T47D (cell line): ENCODE results near the gene ELAVL3.
A peak's percentile ranks its signal among the peaks of the same experiment; 100 is the strongest.
"Not testable (repeated sequence)": the region's sequence is repeated elsewhere in the genome, so short reads cannot be mapped to it uniquely, and the experiment has no call there.

Experiments
- DNase-seq, 2 experiments: peaks; one replicate each; pipeline versions ENCODE4 v3.0.0 to v3.0.0-alpha.2; 2011 to 2012; ENCODE audit warnings: low read depth in 1 of 2, low spot score in 1 of 2
- JUND ChIP-seq: IDR thresholded peaks from 2 replicates; pipeline ENCODE4 v1.6.1; 2012; ENCODE audit warnings: low read depth
- in situ Hi-C: cut with HindIII; loops from 2 replicates; pipeline ENCODE4 v1.10.0; 2016; ENCODE audit warnings: low sequenced_read_pairs, low pct_unique_long_range_greater_than_20kb

ELAVL3 gene

DNA sequence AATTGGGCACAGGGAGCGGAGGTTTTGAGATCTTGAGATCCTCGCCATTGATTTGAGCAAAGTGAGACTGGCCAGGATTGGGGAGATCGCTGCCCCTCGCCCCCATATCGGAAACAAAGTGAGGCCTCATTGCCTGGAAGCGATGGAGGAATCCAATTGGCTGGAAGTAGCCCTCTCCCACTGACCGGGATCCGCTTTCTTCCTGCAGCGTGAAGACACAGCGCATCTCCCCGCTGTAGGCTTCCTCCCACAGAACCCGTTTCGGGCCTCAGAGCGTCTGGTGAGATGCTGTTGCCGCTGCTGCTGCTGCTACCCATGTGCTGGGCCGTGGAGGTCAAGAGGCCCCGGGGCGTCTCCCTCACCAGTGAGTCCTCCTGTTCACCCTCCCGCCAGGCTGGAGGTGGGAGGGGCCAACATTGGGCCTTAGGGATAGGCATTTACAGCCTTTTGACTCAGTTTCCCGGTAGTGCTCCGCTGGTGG, 45.0 kb downstream of the ELAVL3 start:
- peak in 1 of 2 experiments; percentile 17 for DNase-seq
- in situ Hi-C loops: no loop called here
- no peak for TF ChIP-seq JUND

DNA sequence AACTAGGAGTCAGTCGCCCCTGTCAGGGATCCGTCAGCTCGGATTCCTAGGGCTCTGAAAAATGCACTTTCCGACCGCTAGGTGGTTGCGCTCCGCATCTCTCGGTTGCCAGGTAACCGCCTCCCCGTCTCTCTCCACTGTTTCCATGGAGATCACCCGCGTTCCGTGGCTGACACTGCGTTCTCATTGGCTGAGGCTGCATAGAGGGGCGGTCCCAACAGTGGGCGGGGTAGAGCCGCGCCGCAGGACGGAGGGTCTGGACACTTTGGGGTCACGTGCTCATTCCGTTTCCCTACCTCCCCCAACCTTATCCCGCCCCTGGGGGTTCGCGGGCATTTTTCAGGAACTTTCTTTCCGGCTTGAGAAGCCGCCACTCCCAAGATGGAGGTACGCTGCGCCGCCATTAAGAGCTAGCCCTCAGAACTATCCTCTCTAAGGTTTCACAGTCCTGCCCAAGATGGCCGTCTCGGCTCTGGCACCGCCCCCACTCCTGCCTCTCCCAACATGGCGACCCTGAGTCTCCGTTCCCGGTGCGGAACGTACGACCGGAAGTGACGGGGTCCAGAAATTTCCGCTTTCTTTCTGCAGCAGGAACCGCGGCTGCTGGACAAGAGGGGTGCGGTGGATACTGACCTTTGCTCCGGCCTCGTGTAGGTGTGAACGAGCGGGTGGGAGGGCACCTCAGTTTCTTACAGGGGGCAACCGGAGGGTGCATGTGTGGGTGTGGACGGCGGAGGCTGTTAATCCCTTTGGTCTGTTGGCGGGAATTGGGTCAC, 45.6 kb downstream of the ELAVL3 start, which contains the start of the genes ODAD3 and PRKCSH:
Gene ODAD3, minus strand, starts transcription at position 65 of the 776 bp plus-strand sequence. CDS start 105 bp downstream, outside the sequence.
Gene PRKCSH, plus strand, starts transcription at position 579 of the 776 bp plus-strand sequence. CDS start 483 bp downstream, outside the sequence.
- in situ Hi-C loops: no loop called here
- no peak for TF ChIP-seq JUND
- peak; percentile 86 to 99 for DNase-seq

DNA sequence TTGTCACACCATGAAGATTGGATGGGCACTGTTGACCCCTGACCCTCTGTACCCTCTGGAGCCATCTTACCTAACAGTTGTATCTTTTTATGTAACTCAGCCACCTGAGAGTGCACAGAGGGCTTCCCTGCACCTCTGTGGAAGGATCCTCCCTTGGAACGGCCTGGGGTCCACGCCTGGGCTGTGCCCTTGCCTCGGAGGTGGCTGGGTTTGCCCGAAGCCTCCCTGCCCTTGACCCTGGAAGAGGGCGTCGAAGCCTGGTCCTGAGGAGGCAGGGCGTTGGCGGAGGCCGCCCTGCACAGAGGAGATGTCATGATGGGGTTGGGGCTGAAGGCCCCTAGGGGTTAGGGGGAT, 46.2 kb downstream of the ELAVL3 start:
- in situ Hi-C loops: no loop called here
- TF ChIP-seq JUND: no peak
- DNase-seq: no peak

DNA sequence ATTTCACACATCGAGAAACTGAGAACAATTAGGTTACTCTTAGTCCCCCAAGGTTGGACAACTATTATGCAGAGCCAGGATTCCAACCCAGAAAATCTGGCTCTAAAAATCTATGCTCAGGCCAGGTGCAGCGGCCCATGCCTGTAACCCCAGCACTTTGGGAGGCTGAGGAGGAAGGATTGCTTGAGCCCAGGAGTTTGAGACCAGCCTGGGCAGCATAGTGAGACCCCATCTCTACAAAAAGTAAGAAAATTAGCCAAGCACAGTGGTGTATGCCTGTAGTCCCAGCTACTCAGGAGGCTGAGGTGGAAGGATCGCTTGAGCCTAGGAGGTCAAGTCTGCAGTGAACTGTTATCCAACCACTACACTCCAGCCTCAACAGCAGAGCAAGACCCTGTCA, 47.3 kb downstream of the ELAVL3 start:
- in situ Hi-C loops, DNase-seq: not testable (repeated sequence)

DNA sequence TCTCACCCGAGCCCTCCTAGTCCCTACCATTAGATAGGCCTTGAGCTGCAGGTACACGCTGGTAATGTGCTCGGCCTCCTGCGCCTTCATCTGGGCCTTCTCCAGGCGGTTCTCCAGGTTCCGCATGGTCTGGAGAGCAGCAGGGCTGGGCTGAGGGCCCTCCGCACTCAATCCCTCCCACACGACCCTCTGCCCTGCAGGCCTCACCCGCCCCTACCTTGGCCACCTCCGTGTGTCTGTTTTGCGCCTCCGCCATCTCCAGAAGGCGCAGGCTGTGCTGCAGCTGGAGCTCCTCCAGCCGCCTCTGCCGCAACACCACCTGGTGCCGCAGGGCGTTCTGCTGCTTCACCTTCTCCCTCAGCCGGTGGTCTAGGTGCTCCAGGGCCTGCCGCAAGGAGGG, 54.2 kb downstream of the ELAVL3 start:
- no peak for TF ChIP-seq JUND
- in situ Hi-C loops: no loop called here
- DNase-seq: no peak

DNA sequence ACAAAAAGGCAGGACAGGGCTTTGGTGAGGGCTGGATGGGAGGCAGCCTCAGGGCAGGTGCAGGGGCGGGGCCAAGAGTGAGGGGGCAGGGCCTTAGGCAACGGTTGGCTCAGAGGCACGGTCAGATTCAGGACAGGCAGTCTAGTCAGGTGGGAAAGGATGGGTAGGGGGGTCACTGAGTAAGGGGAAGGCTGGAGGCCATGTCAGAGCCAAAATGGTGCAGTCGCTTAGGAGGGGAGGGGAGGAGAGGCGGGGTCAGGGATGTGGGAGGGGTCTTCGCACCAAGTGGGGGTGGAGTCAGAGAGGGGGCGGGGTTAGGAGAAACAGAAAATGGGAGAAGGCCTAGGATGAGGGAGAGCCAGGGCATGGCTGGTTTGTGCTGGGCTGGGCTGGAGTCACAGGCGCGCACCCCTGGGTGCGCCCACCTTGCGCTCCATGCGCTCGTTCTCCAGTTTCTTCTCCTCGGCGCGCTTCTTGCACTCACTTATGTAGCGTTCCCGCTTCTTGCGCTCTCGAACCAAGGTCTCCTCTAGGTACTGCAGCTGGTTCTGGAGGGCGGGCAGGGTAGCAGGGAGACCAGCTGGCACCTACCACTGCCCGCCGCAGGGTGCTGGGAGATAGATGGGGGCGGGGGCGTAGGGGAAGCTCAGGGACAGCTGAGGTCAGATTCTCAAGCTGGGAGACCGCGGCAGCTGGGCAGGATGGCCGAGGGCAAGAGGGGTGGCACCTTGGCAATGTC, 55.0 kb downstream of the ELAVL3 start:
- DNase-seq: peak in 1 of 2 experiments; percentile 66
- in situ Hi-C loops: no loop called here
- TF ChIP-seq JUND: no peak

DNA sequence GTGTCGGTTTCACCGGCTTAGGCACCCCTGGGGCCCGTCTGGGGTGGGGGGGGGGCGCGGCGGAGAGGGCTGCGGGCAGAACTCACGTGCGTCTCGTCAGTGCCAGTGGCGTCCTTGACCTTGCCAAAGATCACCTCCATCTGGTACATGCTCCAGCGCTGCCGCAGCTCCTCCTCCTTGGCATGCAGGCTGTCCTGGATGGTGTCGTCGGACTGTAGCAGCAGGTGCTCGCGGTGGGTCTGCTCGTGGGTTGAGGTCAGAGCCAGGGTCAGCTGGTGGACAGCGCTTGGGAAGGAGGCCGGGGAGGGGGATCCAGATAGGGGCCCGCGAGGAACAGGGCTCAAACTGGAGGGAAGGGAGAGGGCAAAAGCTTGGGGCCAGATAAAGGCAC, 57.1 kb downstream of the ELAVL3 start:
- in situ Hi-C loops: no loop called here
- DNase-seq: no peak
- no peak for TF ChIP-seq JUND

DNA sequence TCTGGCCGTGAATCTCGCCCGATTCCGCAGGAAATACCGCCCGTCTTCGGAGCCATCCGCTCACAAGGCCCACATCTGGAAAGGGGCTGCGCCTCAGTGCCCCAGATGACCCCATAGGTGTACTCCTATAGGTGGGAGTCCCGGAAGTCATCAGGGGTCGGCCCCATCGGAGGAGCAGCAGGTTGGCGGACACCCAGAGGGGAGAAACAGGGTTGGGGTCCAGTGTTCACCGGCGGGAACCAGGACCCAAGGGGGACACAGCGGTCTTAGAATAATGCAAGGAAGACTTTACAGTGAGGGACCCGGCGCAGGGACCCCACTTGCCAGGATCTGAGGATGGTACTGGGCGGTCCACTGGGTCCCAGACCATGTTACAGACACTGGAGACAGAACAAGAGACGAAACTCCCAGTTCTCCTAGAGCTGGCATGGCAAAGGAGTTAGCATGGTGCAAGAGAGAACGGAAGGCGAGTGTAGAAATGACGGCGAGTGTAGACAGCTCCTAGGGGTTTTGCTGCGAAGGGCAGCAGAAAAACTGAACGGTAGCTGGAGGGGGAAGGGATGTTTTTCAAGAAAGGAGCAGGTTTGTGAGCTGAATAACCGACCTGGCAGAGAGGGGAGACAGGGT, 57.6 kb downstream of the ELAVL3 start:
- DNase-seq: no peak
- in situ Hi-C loops: no loop called here
- no peak for TF ChIP-seq JUND

DNA sequence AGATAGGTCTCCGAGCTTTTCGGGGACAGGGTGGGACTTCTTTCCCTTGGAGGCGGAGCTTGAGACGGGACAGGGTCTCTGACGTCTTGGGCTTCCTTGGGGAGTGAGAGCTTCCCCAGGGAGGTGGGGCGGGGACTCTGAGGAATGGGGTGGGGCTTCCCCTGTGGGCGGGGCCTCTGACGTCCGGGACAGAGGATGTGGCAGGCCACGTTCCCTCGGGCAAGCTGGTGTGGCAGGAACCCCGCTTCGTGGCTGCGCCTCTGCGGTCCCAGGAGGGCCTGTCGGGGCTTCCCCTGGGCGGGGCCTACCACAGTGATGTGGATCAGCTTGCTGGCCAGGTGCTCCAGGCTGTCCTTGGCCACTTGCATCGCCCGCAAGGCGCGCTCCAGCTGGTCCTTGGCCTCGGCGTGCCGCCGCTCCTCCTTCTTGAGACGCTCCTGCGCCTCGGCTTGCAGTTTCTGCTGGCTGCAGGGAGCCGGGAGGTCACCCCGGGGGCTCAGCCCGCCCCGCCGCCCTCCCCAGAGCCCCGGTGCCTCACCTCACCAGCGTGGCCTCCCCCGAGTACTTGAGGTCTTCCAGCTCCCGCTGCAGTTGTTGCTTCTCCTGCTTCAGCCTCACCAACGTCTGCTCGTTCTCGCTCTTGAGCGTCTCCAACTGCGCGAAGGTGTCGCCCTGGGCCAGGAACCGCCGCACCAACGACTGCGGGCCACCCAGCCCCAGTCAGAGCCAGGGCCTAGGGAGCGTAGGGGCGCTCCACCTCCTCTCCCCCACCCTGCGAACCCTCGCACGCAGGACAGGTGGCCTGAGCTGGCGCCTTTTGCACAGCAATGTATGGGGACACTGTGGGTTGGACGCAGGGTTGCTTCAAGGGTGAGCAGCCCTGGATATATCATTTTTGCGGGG, 58.4 kb downstream of the ELAVL3 start:
- no peak for TF ChIP-seq JUND
- peak; percentile 95 to 97 for DNase-seq
- in situ Hi-C loops: no loop called here

DNA sequence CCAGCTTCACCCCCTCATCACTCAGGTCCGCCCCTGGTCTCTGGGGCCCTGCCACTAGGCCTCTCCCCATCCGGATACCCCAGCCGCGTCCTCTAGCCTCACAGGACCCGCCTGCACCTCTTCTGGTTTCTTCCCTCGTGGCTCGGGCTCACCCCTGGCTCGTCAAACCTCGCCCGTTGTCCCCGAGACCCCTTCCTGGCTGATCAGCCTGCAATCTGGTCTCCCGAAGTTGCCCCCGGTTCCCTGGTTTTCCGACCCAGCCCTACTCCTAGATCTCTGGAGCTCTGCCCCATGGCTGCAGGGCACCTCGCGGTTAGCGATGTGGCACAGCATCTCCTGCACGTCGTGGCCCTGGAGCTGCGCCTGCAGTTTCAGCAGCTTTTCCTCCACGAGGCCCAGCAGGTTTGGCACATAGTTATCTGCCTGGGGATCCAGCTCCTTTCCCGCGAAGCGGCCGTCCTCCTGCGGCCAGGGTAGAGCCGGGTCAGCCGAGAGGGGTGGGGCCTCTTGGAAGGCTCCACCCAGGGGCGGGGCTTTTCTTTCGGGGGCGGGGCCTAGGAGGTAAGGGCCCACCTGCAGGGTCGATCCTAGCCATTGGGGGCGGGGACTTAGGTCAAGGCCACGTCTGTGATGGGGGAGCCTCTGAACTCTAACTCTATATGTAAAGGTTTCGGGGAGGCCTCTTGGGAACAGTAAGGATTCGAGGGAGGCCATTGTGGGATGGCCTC, 59.3 kb downstream of the ELAVL3 start:
- no peak for TF ChIP-seq JUND
- in situ Hi-C loops: no loop called here
- peak; percentile 88 to 90 for DNase-seq

DNA sequence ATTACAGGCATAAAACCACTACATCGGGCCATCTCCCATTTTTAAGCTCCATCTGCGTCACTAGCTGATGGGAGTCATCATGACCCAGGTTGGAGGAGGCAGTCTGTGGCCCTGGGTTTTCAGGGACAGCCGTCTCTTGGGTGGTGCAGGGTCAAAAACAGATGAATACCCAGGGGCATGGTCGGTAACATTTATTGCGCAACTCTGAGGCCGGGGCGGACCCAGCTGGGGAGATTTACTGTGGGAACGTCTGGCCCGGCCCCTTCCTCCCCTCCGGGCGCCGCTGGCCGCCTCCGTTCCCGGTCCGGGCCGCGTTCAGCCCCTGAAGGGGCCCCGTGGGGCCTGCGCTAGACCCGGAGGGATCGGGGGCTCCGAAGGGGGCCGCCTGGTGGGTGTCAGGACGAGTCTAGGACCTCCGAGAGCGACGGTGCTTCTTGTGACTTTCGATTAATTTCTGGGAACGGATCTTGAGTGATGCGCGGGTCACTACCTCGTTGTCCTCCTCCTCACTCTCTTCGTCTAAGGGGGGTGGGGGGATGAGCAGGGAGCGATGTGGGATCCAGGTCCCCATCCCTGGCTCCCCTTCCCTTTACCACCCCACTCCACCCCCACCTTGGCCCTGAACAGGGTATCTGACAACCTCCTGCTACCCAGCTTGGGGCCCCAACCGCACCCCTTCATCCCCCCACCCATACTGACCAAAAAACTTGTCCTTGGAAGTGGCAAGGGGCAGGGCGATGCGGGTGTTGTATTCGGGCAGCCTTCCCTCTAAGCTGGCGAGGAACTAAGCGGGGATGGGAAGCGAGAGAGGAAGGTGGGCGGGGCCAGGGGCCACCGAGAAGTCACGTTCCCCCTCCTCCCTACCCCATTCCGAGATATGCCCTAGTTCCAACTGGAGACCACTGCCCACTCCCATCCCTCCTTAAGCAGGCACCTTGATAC, 60.1 kb downstream of the ELAVL3 start:
- TF ChIP-seq JUND: no peak
- in situ Hi-C loops: no loop called here
- peak in 1 of 2 experiments; percentile 58 for DNase-seq
